Measurements from ENCODE around the gene HDAC3. TPM values are rescaled to one million over a fixed set of nuclear protein-coding genes. Genes with fewer than 3 reads are reported as not detected.

HDAC3 gene
- total and polyA plus RNA-seq, 11 donors, result 24.5 to 39.0 (median 32.3) TPM

DNA sequence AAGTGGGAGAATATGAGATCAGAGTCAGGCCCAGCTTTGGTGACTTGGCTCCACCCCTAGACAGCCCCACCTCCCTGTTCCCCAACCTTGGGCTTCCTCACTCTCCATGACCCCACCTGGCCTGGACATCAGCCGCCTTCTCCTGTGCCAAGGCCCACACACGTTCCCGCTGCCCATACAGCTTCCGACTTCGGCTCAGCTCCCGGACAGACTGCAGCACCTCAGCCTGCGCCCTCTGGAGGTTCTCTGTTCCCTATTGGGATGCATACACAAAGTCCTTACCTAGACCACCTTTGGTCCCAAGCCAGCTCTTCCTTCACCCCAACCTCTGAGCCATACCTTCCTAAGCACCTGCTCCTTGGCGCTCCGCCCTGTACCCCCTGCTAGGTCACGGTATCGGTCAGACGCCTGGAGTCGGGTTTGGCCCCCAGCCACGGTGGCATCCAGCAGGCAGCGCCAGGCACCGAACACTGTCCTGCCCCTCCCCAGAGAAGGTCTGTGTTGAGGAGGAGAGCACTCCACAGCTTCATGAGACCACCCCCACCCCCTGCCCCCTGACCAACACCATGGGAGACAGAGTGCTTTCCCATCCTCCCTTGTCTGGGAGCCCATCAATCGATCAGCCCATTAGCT, 12.5 kb upstream of the HDAC3 start:
- Histone ChIP-seq H3K36me3 (peaks cover 0 to 50% (median 15%) of the 10 kb centered on the region in 9 donors), H3K4me1 (peaks cover 0 to 18% (median 11%) of the 10 kb centered on the region in 12 donors), H3K27me3 (no peaks in the 10 kb centered on the region), H3K9me3 (no peaks in the 10 kb centered on the region), H3K4me3 (no peak overlapping the region), H3K27ac (no peak overlapping the region)
- DNase-seq (no peak), ATAC-seq (no peak)
- TF ChIP-seq CTCF (IDR thresholded peaks at IDR 0.05) (no peak), POLR2A (IDR thresholded peaks at IDR 0.05) (no peak)
- intact Hi-C loops (cut with DNase I), result no loop called here
- 93 to 94% (median 94%) methylated on average over 17 of the region's 17 CpGs for WGBS, 4 donors

DNA sequence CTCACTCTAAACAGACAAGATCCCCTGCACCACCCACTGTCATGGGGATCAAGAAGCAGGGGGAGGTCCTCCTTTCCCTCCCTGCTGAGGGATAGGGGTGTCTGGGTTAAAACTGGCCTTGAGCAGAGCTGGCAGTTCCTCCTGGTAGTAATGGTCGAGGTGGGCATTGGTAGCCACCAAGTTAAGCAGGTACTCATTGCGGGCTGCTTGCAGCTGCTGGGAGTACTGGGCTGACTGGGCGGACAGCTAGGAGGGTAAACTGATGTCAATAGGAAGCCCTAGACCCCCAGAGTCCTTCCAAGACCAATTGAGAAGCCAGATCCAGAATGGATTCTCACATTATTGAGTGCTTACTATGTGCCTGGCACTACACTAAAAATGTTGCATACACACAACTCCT, 11.2 kb upstream of the HDAC3 start:
- TF ChIP-seq POLR2A (IDR thresholded peaks at IDR 0.05) (no peak), CTCF (IDR thresholded peaks at IDR 0.05) (no peak)
- DNase-seq, result no peak
- Histone ChIP-seq H3K27ac (no peak overlapping the region), H3K36me3 (peaks cover 0 to 48% (median 12%) of the 10 kb centered on the region in 9 donors), H3K4me3 (no peak overlapping the region), H3K4me1 (peaks cover 0 to 18% (median 11%) of the 10 kb centered on the region in 12 donors), H3K9me3 (no peaks in the 10 kb centered on the region), H3K27me3 (no peaks in the 10 kb centered on the region)
- intact Hi-C loops (cut with DNase I), result no loop called here
- 84 to 94% (median 92%) methylated on average over 3 of the region's 3 CpGs for WGBS, 4 donors
- ATAC-seq, result no peak

DNA sequence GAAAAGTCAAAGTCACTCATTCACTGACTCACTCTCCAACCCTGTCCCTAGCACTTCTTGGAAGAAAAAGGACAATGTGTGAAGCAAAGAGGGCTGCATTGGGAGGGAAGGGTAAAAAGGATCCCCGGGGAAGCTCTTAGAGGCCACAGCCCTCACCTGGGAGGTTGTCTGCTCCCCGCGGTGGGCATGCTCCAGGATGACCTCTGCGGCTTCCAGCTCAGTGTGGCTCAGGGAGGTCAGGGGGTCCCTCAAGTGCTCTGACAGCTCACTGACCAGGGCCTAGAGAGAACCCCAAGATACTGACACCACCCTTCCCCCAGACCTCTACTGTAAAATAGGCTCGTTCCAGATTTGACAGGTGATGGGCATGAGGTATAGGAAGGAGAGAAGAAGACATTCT, 10.6 kb upstream of the HDAC3 start:
- WGBS, 4 donors, result 89 to 93% (median 90%) methylated on average over 5 of the region's 5 CpGs
- Histone ChIP-seq H3K9me3 (no peaks in the 10 kb centered on the region), H3K4me1 (peaks cover 0 to 18% (median 11%) of the 10 kb centered on the region in 12 donors), H3K27me3 (no peaks in the 10 kb centered on the region), H3K36me3 (peaks cover 0 to 49% (median 12%) of the 10 kb centered on the region in 9 donors), H3K27ac (no peak overlapping the region), H3K4me3 (no peak overlapping the region)
- no peak for ATAC-seq
- intact Hi-C loops (cut with DNase I), result no loop called here
- no peak for DNase-seq
- TF ChIP-seq POLR2A (IDR thresholded peaks at IDR 0.05) (no peak), CTCF (IDR thresholded peaks at IDR 0.05) (no peak)

DNA sequence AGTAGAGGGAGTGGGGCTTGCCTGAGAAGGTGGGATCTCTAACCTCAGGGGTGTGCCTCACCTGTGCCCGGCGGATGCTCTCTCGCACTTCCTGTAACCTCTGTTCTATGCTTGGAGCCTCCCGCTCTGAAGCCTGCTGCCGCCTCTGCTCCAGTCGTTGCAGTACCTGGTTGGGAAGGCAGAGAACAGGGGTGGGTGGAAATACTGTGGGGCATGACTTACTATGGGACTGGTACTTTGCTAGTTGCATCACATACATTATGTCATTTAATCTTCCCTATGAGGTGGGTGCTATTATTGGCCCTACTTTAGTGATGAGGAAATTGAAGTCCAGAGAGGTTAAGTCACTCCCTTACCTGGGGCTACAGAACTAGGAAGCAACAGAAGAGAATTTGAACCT, 9.4 kb upstream of the HDAC3 start:
- ATAC-seq, result no peak
- WGBS, 4 donors, result 90 to 93% (median 92%) methylated on average over 6 of the region's 6 CpGs
- Histone ChIP-seq H3K9me3 (no peaks in the 10 kb centered on the region), H3K4me1 (peaks cover 0 to 12% (median 5%) of the 10 kb centered on the region in 12 donors), H3K27me3 (no peaks in the 10 kb centered on the region), H3K4me3 (no peak overlapping the region), H3K36me3 (peaks cover 0 to 54% (median 12%) of the 10 kb centered on the region in 9 donors), H3K27ac (no peak overlapping the region)
- intact Hi-C loops (cut with DNase I), result no loop called here
- TF ChIP-seq POLR2A (IDR thresholded peaks at IDR 0.05) (no peak), CTCF (IDR thresholded peaks at IDR 0.05) (no peak)
- DNase-seq, result no peak

Measured in heart left ventricle (tissue), 16 donors.